HG03066 (cell line): ENCODE measurements around the gene STRIP2.
"Not testable (repeated sequence)": the region's sequence is repeated elsewhere in the genome, so short reads cannot be mapped to it uniquely, and the experiment has no call there.

Experiments
- ATAC-seq: cut with Tn5 transposase; IDR thresholded peaks from one replicate; pipeline ENCODE4 v1.9.1; 2021; ENCODE audit warnings: low read depth; ENCODE audit not compliant: unreplicated experiment

STRIP2 gene

GRCh38 chr7:129433847-129434674 lies at the start of gene STRIP2:
STRIP2 (plus strand) TSS chr7:129434432; CDS start chr7:129434473, 41 bp downstream.
- peak; percentile 92 for ATAC-seq

GRCh38 chr7:129385116-129385515 lies 49.1 kb upstream of the STRIP2 start:
- ATAC-seq: no peak

- ATAC-seq: no peak
Measured at GRCh38 chr7:129385598-129385997, 48.6 kb upstream of the STRIP2 start.

- ATAC-seq: no peak
Measured at GRCh38 chr7:129386506-129386905, 47.7 kb upstream of the STRIP2 start.

- ATAC-seq: no peak
Measured at GRCh38 chr7:129387537-129387936, 46.7 kb upstream of the STRIP2 start.

- ATAC-seq: no peak
Measured at GRCh38 chr7:129388333-129389098, 45.7 kb upstream of the STRIP2 start.

- ATAC-seq: no peak
Measured at GRCh38 chr7:129389829-129390228, 44.4 kb upstream of the STRIP2 start.

- ATAC-seq: no peak
Measured at GRCh38 chr7:129390314-129390713, 43.9 kb upstream of the STRIP2 start.

- ATAC-seq: no peak
Measured at GRCh38 chr7:129391546-129392171, 42.6 kb upstream of the STRIP2 start.

- no peak for ATAC-seq
Measured at GRCh38 chr7:129393255-129393654, 41.0 kb upstream of the STRIP2 start.

- no peak for ATAC-seq
Measured at GRCh38 chr7:129394101-129394500, 40.1 kb upstream of the STRIP2 start.

- no peak for ATAC-seq
Measured at GRCh38 chr7:129394982-129395914, 39.0 kb upstream of the STRIP2 start.

GRCh38 chr7:129401228-129401966 lies 32.8 kb upstream of the STRIP2 start:
- no peak for ATAC-seq

- no peak for ATAC-seq
Measured at GRCh38 chr7:129401967-129402860, 32.0 kb upstream of the STRIP2 start.

GRCh38 chr7:129405527-129405926 lies 28.7 kb upstream of the STRIP2 start:
- ATAC-seq: no peak

GRCh38 chr7:129410238-129410637 lies 24.0 kb upstream of the STRIP2 start:
- ATAC-seq: not testable (repeated sequence)

- ATAC-seq: no peak
Measured at GRCh38 chr7:129412501-129412900, 21.7 kb upstream of the STRIP2 start.

- ATAC-seq: no peak
Measured at GRCh38 chr7:129417073-129417472, 17.2 kb upstream of the STRIP2 start.
